ENCODE data around the gene AMZ1. TPM values are rescaled to one million over a fixed set of nuclear protein-coding genes. Genes with fewer than 3 reads are reported as not detected.

Gene AMZ1
- total RNA-seq, 1 experiment from 2014 or later, result 0.74 TPM

DNA sequence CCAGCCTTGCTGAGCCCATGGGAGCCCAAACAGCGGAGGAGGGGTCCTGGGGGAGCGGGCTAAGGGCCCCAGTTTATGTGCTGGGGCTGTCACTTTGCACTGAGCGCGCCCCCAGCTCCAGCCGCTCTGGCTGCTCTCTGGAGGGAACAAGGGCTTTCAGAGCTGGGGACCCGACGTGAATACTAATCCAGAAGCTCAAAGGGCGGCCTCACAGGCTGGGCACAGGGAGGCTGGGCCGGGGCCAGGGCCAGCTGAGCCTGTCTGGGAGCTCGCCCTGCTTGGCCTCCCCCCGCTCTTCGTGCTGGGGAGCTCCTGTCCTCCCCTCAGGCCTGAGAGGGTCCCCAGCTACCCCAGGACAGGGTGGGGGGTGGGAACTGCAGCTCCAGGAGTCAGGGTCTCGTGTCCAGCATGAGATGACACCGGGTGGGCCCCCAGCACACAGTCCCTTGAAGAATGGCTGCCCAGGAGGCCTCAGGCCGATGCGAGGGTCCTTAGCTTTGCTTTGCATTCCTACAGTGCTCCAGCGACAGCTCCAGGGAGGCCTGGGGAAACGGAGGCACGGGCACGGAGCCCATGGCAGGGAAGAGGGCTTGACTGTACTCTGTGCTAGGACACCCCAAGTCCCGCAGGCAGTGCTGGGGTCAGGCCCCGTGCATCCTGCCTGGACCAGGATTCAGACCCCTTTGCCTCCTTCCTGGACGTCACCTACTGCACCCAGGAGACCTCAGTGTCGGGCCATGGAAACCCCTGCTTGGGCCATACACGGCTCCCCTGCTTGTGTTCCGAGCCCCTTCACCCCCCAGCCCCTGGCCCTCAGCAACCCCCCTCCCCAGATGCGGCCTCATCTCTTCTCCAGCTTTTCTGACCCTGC lies 5.8 kb upstream of the AMZ1 start:
- Histone ChIP-seq H3K23ac (ENCODE audit: insufficient read length, low read depth, low read length) (no peak overlapping the region), H2BK120ac (ENCODE audit: low read depth, low read length, poor library complexity, severe bottlenecking) (no peak overlapping the region), H4K20me1 (ENCODE audit: control insufficient read depth, insufficient read depth, insufficient read length) (no peaks in the 10 kb centered on the region), H4K5ac (ENCODE audit: insufficient read length, low read depth, low read length) (no peak overlapping the region), H2BK20ac (ENCODE audit: low read depth, low read length, poor library complexity, severe bottlenecking) (no peak overlapping the region), H3K79me2 (ENCODE audit: insufficient read depth, low read length) (no peaks in the 10 kb centered on the region), H3K4me1 (ENCODE audit: insufficient read depth, low read length) (no peaks in the 10 kb centered on the region), H3K79me1 (ENCODE audit: insufficient read depth, low read depth, low read length, poor library complexity, severe bottlenecking) (no peaks in the 10 kb centered on the region), H3K18ac (ENCODE audit: insufficient read length, low read depth, low read length) (no peak overlapping the region), H4K91ac (ENCODE audit: insufficient read length, low read depth, low read length) (no peak overlapping the region), H3K14ac (ENCODE audit: insufficient read depth, low read length) (no peak overlapping the region), H3K9ac (ENCODE audit: extremely low read depth, insufficient read length, low read length) (no peak overlapping the region), H2BK5ac (ENCODE audit: insufficient read length, low read length) (no peak overlapping the region), H2BK15ac (ENCODE audit: low read depth, low read length) (no peak overlapping the region), H3K4me2 (ENCODE audit: insufficient read depth, insufficient read length, low read length) (no peak overlapping the region), H3K27me3 (ENCODE audit: insufficient read depth, low read length) (peaks cover 1% of the 10 kb centered on the region; the same call in 1 of the 2 replicates), H3K56ac (ENCODE audit: insufficient read length, low read depth, low read length) (no peak overlapping the region), H3K23me2 (ENCODE audit: insufficient read length, low read depth, low read length, poor library complexity, severe bottlenecking) (no peaks in the 10 kb centered on the region), H2AFZ (ENCODE audit: low read length) (no peak overlapping the region), H2BK12ac (ENCODE audit: insufficient read length, low read depth, low read length) (no peak overlapping the region), H3K4ac (ENCODE audit: low read depth, low read length) (no peak overlapping the region), H3T11ph (ENCODE audit: low read length) (no peak overlapping the region), H2AK5ac (ENCODE audit: insufficient read length, low read length) (no peak overlapping the region), H3K27ac (ENCODE audit: insufficient read length, low read depth, low read length) (no peak overlapping the region), H3K9me3 (ENCODE audit: control insufficient read depth, low read depth, low read length) (no peaks in the 10 kb centered on the region), H4K8ac (replicated peaks; ENCODE audit: insufficient read length, low read depth, low read length) (no peak overlapping the region)
- no peak overlapping the region for H3K27ac Mint-ChIP-seq
- no CpG with 5 or more reads among the region's 27 CpGs for WGBS (ENCODE audit: extremely low coverage, insufficient read length, low lambda C conversion rate)
- H3K27me3 Mint-ChIP-seq (ENCODE audit: low read depth), result peaks cover 22% of the 10 kb centered on the region
- H3K4me3 Mint-ChIP-seq, result no peak overlapping the region
- TF ChIP-seq, protein P1, sequence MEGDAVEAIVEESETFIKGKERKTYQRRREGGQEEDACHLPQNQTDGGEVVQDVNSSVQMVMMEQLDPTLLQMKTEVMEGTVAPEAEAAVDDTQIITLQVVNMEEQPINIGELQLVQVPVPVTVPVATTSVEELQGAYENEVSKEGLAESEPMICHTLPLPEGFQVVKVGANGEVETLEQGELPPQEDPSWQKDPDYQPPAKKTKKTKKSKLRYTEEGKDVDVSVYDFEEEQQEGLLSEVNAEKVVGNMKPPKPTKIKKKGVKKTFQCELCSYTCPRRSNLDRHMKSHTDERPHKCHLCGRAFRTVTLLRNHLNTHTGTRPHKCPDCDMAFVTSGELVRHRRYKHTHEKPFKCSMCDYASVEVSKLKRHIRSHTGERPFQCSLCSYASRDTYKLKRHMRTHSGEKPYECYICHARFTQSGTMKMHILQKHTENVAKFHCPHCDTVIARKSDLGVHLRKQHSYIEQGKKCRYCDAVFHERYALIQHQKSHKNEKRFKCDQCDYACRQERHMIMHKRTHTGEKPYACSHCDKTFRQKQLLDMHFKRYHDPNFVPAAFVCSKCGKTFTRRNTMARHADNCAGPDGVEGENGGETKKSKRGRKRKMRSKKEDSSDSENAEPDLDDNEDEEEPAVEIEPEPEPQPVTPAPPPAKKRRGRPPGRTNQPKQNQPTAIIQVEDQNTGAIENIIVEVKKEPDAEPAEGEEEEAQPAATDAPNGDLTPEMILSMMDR (conservative IDR thresholded peaks at IDR 0.05), result no peak
- peaks cover 0 to 8% of the 10 kb centered on the region in 2 experiments; a peak in 3 of 5 replicates for H3K9me3 Mint-ChIP-seq
- H3K4me1 Mint-ChIP-seq, result 0 out of 4 replicates have a peak, but pooled peaks cover 0 to 2% of the 10 kb centered on the region in 2 experiments
- no peak for DNase-seq
- no peaks in the 10 kb centered on the region; a peak in 1 of 7 replicates for H3K36me3 Mint-ChIP-seq (ENCODE audit: insufficient read depth in 1 of 3, low read depth in 3 of 3)

All from H9 (cell line).